HG03460 (cell line): ENCODE results near the gene PTPRD.
"Not testable (repeated sequence)": the region's sequence is repeated elsewhere in the genome, so short reads cannot be mapped to it uniquely, and the experiment has no call there.

ENCODE experiments used
- ATAC-seq: cut with Tn5 transposase; IDR thresholded peaks from one replicate; pipeline ENCODE4 v1.9.1; 2021; ENCODE audit not compliant: unreplicated experiment

Gene PTPRD

DNA sequence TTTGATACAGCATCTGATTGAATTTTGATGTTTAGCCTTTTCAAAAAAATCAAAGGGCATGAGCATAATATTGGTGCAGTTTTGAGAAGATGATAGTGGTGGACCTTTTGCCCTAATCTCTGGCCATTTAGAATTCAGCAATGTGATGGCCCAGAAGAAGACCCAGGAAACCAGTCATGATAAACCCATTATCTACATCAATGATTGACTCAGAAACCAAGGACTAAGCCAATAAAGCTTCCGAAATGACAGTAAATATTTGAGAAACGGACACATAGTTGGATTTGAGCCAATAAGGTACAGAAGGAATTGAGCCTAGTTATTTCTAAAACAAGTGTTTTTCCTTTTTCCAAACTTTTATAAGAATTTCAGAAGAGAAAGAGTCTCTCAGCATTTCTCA lies 1654.4 kb downstream of the PTPRD start:
- ATAC-seq, result no peak

- ATAC-seq, result no peak
These were observed 1657.5 kb downstream of the PTPRD start for GRCh38 chr9:8955315-8955714.

- ATAC-seq, result no peak
These were observed 1666.3 kb downstream of the PTPRD start for GRCh38 chr9:8946461-8946860.

DNA sequence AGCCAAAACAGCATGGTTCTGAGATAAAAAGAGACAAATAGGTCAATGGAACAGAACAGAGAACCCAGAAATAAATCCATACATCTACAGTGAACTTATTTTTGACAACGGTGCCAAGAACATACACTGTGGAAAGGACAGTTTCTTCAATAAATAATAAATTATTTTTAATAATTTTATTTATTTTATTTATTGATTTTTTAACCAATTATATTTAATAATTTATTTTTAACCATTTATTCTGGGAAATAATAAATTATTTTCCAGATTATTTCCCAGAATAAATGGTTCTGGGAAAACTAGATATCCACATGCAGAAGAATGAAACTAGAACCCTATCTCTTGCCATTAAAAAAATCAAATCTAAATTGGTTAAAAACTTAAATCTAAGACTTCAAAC lies 1669.4 kb downstream of the PTPRD start:
- no peak for ATAC-seq

DNA sequence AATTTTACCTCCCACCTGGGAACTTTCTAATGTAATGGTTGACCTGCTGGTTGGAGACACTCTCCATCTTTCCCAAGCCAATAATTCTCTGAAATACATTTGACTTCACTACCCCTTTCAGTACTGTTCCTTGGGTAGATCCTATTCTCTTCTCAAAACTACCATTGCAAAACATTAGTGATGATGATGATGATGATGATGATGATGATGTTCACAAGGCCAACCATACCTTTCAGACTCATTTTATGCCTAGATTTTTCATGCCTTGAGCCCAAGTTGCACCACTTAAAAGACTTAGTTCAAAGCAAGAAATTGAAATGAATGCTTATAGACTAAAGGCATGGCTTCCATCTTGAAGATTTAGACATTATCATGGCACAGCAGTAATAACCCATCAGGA lies 1672.2 kb downstream of the PTPRD start:
- ATAC-seq, result no peak

GRCh38 chr9:8926461-8926860 lies 1686.3 kb downstream of the PTPRD start:
- no peak for ATAC-seq

- no peak for ATAC-seq
These were observed 1688.2 kb downstream of the PTPRD start for GRCh38 chr9:8924562-8924961.

DNA sequence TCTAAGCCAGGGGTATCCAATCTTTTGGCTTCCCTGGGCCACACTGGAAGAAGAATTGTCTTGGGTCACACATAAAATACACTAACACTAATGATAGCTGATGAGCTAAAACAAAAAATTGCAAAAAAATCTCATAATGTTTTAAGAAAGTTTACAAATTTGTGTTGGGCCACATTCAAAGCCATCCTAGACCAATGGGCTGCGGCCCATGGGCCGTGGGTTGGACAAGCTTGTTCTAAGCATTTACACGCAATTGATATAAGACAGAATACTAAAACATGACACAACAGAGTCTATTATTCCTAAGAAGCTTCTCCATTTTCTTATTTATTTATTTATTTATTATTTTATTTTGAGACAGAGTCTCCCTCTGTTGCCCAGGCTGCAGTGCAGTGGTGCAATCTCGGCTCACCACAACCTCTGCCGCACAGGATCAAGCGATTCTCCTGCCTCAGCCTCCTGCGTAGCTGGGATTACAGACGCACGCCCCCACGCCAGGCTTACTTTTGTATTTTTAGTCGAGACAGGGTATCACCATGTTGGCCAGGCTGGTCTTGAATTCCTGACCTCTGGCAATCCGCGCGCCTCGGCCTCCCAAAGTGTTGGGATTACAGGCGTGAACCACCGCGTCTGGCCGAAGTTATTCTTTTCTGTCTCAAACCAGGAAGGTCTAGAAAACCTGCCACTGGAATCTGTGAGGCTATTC lies 1692.2 kb downstream of the PTPRD start:
- ATAC-seq, result not testable (repeated sequence)

GRCh38 chr9:8917956-8918739 lies 1694.7 kb downstream of the PTPRD start:
- ATAC-seq, result no peak

GRCh38 chr9:8916771-8917170 lies 1696.0 kb downstream of the PTPRD start:
- no peak for ATAC-seq

- ATAC-seq, result no peak
These were observed 1704.9 kb downstream of the PTPRD start for GRCh38 chr9:8907868-8908267.

DNA sequence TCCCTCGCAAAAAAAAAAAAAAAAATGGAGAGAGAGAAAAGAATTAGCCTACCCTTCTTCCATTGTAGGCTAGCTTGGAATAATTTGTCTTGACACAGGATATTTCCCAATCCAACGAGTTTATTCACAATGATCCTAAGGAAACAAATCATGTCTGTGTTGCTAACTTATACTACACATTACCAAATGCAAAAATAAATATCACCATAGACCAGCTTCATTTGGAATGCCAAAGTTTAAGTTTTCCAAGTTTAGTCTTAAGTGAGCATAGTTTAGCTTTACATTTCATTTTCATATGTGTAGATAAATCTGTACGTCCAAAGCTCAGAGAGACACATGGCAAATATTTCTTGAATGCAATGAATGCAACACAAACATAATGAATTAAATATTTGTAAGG lies 1707.1 kb downstream of the PTPRD start:
- ATAC-seq, result no peak

DNA sequence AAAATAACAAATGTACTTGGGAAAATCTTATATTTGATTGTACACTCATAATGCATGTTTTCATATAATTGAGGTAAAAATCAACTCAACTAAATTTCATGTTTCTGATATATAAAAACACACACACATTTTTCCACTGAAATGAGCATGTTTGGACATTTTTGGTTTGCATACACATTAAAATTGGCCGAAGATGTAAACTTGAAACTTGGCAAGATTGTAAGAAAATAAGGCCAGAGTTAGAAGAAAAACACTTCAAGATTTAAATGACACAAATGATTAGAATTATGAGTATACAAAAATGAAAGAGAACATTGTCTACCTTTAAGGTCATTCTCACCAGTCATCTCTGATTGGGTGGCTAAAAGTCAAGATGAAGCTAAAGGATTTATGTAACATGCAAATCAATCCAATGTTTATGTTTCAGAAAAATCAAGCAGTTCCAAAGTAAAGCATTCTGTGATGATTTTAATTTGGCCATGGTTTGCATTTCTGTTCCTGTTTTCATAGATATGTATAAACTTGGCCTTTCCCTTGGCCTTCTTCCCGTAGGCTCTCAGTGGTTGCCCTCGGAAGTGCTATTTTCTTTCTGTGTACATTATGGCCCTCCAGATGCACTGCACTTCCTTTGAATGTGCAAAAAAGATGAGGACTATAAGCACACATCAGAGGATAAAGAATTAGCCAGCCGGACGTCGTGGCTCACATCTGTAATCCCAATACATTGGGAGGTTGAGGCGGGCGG lies 1707.9 kb downstream of the PTPRD start:
- no peak for ATAC-seq

- ATAC-seq, result no peak
These were observed 1709.7 kb downstream of the PTPRD start for GRCh38 chr9:8903077-8903476.

DNA sequence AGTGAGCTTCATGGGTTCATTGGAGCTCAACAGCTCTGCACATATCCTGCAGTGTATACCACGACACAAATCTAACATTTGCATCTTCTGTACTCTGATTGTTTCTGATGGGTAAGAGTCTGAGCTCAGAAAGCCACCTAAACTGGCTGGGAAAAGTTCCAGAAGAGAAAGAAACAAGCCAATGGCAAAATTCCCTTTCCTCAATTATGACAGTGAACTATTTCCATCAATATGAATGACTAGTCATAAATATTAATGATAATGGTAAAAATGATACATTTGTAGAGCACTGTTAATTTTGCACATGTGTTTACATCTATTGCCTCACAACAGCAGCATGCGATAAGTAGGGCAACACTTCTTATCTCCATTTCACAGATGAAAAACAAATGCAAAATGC lies 1711.7 kb downstream of the PTPRD start:
- ATAC-seq, result no peak

DNA sequence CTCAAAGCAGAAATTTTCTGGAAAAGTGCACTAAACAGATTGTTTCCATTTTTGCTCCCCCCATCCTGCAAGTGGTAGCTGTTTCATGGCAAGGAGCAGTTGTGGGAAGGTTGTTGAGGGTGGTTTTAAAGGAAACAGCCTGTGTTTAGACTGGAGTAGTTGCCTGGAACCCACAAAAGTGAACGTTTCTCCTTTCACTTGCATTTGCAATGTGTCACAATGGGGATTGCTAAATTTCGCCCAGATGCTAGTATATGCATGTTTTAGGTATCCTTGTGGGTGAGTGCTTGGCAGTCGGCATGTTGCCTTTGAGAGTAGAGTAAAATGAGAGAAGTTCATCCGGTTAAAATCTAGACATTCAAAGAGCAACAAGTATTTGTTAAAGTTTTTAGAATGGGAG lies 1713.3 kb downstream of the PTPRD start:
- no peak for ATAC-seq

GRCh38 chr9:8895861-8896224 lies 1717.0 kb downstream of the PTPRD start:
- no peak for ATAC-seq

- no peak for ATAC-seq
These were observed 1717.5 kb downstream of the PTPRD start for GRCh38 chr9:8895106-8895860.

DNA sequence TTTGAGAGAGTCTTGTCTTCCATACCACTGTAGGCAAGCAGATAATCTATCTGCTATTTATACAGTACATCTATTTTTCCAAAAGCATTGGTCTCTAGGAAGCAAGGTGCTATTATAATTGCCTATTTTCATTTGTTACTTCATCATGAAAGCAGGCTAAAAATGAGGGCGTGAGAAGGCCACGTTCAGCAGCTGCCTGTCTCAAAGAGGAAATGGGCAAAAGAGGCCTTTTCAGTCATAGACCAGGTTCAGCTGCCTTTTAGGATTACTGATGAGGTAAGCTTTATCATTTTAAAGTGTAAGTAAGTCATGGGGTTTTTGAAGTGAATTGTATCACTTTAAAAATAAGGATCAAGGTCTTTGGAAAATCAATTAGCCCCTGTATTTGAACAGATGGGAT lies 1722.1 kb downstream of the PTPRD start:
- ATAC-seq, result no peak

DNA sequence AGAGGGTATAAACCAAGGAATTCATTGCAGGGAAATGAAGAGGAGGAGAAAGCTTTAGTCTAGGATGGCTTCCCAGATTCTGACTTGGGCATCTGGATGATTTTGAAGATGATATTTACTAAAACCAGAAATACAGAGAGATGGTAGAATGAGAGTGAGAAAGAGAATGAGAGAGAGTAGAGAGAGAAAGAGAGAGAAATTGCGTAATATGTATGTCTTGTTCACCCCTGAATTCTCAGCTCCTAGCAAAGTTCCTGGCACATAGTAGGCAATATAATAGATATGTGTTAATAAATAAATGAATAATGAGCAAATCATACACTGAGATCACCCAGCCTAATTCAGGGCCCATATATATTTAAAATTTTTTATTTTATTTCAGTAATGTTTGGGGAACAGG lies 1723.7 kb downstream of the PTPRD start:
- ATAC-seq, result no peak

DNA sequence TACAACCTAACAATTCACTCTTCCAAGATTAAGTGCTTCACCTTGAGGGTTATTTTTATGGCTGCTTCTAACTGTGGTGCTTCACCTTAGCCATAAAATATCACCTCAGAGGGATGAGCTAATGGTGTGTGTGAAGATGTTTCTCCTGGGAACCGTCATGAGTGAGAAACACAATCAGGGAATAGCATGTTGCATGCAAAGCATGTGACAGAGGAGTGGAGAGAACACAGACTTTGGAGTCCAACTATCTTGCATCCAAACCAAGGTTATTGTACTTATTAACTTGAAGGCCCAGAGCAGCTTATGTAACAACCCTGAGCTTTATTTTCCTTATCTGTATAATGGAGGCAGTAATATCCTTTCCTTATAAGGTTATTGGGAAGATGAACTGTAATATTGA lies 1724.2 kb downstream of the PTPRD start:
- no peak for ATAC-seq
